SIG-M5 treated with dmso at 0.1 percent for 504 hours (cell line): ENCODE measurements around the gene SPON2.

Experiments
- DNase-seq: peaks from one replicate; lab custom pipeline; 2025; ENCODE audit not compliant: unreplicated experiment; lab: John Stamatoyannopoulos, UW

Gene SPON2

GRCh38 chr4:1208970-1209704 lies 36.8 kb upstream of the SPON2 start:
- no peak for DNase-seq

GRCh38 chr4:1208266-1208961 lies 36.0 kb upstream of the SPON2 start:
- no peak for DNase-seq

GRCh38 chr4:1207603-1208265 lies 35.4 kb upstream of the SPON2 start:
- no peak for DNase-seq

DNA sequence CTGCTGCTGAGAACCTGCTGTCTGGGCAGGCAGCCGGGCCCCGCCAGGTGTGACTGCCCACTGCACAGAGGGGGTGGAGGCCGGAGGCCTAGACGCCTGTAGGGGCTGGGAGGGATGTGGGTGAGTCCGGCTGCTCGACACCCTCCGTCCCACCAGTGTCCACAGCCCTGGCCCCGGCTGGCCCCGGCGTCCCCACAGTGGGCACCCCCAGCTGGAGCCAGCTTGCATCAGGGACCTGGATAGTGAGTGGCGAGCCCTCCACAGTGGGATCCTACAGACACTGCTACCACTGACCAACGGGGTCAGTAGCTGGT lies 34.7 kb upstream of the SPON2 start:
- no peak for DNase-seq

DNA sequence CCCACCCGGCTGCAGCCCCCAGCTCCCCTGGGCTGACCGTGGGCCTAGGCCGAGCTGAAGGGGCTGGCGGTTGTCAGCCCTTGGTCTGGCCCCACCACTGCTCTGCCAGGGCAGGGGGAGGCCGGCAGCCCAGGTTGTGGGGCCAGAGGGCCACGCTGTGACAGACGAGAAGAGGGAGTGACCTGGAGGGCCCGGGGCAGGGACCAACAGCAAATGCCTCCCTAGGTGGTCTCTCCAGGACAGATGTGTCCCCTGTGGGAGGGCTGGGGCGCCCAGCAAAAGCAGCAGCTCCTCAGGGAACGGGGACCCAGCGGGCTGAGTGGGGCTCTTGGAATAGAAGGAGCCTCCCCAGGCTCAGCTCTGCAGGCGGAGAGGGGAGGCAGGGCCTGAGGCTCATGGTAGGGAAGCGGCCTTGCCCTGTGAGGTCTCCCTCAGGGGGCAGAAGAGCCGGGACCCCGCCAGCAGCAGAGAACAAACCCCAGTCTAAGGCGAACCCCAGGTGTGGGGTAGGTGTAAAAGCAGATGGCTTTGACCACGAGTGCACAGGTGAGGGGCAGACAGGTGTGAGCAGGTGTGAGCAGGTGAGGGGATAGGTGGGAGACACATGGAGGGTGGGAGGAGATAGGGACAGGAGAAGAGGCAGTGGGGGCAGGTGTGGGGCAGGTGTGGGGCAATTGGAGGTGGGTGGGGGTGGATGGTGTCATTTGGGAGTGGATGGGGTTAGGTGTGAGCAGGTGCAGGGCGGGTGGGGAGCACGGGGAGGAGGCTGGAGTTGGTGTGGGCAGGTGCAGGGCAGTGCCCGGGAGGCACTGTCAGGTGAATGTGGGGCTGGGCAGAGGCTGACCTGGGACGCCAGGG lies 34.1 kb upstream of the SPON2 start:
- DNase-seq: no peak

- no peak for DNase-seq
Measured at GRCh38 chr4:1205586-1206298, 33.4 kb upstream of the SPON2 start.

DNA sequence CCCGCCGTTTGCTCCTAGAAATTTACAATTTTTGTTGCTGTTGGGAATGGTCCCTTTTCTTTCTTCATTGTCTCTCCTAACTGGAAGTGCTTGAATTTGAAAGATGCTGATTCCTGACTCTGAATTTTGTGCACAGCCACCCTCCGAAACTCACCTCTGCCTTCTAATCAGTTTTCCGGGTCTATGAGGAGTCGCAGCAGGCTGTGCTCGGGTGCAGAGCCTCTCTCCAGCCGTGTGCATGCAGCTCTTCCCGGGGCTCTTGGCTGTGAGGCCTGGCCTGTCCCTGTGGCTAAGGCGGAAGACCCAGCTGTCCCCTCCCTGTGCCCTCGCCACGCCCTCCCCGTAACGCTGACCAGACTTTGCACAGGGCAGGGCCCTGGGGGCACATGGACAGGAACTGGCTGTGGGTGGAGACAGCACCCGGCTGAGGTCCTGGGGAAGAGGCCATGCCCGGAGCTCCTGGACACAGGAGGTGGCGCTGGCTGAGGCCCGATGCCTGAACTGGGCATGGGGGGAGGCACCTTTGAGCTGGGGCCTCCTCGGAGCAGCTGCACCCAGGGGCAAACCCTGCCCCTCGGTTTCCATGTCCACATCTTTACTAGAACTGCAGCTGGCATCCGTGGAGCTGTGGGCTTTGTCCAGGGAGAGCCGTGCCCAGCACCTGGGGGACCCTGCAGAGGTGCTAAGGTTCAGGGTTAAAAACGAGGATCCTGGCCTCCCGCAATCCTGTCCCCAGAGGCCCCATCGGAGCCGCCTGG lies 32.6 kb upstream of the SPON2 start:
- DNase-seq: no peak

DNA sequence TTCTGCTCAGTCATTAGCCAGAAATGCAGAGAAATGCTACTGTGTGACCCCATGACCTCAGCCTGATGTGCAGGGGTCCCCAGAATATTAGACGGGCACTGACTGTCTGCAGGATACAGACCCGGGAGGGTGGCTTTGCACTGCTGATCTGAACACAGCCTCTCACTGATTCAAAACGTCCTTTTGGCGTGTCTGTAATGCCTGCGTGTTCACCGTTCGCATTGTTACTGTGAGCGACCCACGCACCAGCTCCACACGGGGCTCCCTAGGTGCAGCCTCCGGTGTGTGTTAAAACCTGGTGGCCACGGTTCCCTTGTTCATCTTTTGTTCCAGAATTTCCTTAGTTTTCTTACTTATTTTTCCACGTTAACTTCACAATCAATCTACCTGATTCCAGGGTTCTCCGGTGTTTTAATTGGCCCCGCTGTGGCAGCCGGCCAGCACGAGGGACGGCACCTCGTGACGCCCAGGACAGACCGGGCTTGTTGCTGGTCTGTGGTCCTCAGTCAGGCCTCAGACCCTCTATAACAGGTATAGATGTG lies 32.0 kb upstream of the SPON2 start:
- no peak for DNase-seq

- no peak for DNase-seq
Measured at GRCh38 chr4:1203026-1203616, 30.7 kb upstream of the SPON2 start.

- DNase-seq: no peak
Measured at GRCh38 chr4:1202526-1203011, 30.2 kb upstream of the SPON2 start.

DNA sequence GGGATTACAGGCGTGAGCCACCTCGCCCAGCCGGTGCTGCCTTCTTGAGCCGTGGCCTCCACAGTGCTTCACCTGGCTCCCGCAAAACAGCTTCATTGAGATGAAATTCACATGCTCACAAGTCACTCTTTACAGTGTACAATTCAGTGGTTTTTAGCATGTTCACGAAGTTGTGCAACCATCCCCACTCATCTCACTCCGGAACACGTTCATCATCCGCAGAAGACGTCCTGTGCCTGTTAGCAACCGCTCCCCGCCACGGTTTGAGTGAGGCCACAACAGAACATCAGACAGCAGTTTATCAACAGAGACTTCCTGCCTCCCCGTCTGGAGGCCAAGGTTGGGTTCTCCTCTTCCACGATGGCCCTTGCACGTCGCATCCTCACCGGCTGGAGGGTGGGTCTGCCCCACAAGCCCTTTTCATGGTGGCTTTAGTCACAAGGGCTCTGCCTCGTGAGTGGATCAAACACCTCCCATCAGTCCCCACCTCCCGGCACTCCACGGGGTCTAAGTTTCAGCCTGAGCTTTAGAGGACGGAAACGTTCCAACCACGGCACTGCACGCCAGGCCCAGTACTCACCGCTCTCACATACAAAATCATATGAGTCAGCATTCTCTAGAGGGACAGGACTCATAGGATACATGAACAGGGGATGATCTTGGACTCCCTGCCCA lies 29.6 kb upstream of the SPON2 start:
- peak; percentile 82 for DNase-seq

DNA sequence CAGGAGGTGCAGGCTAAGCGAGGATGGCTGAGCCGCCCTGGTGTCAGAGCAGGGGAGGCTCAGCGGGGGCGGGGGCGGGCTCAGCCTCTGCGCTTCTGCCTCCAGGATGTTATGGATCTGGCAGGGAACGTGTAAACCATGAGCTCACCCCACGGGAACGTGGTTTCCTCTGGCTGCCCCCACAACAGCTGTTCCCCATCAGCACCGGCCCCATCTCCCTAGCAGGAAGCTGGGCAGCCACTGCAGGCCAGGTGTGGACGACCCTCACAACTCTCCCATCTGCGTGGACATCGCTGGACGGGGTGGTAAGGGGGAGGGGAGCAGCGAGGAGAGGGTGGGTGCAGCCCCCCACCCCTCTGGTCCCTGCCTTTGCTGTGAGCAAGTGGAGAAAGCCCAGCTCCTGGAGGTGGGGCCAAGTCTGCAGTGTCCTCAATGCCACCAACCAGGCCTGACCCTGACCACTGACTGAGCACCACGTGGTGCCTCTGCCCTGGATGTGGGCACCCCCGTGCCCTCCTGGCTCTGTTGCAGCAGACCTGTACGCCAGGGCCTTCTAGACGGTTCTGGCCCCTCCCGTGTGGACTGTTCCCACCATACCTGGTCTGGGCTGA lies 28.1 kb upstream of the SPON2 start:
- no peak for DNase-seq

DNA sequence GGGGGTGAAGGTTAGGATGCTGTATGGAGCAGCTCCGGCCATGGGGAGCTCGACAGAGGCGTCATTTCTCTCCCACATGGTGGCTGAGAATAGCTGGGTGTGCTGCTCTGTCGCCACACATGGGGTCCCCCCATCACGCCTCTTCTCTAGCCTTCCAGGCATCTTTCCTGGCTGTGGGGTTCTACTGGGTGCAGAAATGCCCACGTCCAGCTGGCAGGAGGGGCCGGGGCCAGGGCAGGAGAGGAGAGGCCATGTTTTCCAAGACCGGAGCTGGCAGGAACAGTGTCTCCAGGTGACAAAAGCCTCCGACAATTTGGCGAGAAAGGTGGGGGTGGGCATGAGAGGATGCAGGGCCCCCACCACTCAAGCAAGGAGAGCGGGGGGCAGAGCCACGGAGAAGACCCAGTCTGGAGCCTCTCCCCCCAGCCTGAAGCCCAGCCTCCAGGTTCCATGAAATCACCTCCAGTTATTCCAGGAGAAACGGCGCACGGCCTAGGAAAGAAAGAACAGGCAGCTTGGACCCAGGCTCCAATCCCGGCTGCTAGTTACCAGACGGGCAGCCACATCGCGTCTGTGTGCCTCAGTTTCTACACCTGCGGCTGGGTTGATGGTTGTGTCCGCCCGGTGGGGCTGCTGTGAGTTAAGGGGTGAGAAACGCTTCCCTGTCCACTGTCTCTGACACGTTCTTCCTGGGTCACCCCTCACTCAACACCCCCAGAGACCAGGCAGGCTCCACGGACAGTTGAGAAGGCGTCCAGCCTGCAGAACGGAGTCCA lies 27.4 kb upstream of the SPON2 start:
- no peak for DNase-seq

DNA sequence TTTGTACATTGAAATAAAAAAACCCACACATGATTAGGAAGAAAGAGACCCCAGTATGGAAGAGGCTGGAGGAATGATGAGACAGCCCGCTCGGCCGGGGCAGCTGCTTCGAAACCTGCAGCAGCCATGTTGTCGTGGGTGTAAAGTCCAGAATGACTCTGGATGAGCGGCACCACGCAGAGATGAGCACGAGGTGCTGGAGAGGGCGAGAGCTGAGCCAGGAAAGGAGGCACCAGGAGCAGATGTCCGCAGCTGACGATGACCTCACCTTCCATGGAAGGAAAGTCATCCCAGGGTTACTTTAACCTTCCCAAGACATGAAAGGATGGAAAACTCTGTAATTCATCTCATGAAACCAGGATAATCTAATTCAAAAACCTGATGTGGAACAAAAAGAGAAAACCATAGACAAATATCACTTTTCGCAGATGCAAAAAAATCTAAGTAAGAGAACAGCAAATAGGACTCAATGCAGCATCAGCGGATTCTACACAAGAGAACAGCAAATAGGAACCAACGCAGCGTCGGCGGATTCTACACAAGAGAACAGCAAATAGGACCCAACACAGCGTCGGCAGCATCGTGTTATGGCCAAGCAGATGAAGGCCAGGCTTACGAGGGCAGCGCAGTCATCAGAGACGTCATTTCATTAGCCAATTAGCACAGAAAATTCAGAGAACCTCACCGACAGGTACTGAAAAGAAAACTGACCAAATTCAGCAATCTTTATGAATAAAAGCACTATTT lies 25.9 kb upstream of the SPON2 start:
- DNase-seq: no peak

GRCh38 chr4:1196421-1197183 lies 24.2 kb upstream of the SPON2 start:
- DNase-seq: no peak

DNA sequence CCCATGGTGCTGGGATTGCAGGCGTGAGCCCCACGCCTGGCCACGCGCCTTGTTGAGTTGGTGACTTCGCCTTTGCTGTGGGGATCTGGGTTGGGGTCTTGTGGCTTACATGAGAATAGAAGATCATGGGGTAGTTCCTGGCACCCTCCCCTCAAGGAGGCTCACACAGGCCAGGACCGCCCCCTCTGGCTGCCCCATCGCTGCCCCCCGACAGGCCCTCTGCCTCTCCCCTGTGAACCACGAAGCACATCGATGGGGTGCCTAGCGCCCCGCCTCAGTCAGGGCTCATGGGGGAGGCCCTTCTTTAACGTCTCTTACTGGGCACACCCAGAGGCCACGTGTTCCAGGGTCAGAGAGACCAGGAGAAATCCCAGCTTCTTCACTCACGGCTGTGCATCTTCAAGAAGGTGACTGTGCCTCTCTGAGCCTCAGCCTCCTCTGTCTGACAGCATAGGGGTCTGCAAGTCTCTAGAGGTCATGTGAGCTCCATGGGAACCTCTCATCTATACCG lies 23.6 kb upstream of the SPON2 start:
- DNase-seq: no peak
